Choroid plexus epithelial cell (primary cell): ENCODE data around the gene MFAP3.
"Not testable (repeated sequence)": the region's sequence is repeated elsewhere in the genome, so short reads cannot be mapped to it uniquely, and the experiment has no call there.

Source experiments
- DNase-seq: peaks from one replicate; pipeline ENCODE4 v3.0.0-alpha.2; 2010; ENCODE audit warnings: low read depth
- H3K4me3 ChIP-seq: 2 replicates; pipeline ENCODE4 v1.5.1; 2011; ENCODE audit warnings: low read depth, mild to moderate bottlenecking, control low read depth, low read length, moderate library complexity
- TF ChIP-seq, protein P1 (sequence below): conservative IDR thresholded peaks from 2 replicates; pipeline ENCODE4 v1.5.1; 2011; ENCODE audit warnings: low read depth, mild to moderate bottlenecking, control low read depth, inconsistent platforms, low read length, moderate library complexity

MFAP3 gene

DNA sequence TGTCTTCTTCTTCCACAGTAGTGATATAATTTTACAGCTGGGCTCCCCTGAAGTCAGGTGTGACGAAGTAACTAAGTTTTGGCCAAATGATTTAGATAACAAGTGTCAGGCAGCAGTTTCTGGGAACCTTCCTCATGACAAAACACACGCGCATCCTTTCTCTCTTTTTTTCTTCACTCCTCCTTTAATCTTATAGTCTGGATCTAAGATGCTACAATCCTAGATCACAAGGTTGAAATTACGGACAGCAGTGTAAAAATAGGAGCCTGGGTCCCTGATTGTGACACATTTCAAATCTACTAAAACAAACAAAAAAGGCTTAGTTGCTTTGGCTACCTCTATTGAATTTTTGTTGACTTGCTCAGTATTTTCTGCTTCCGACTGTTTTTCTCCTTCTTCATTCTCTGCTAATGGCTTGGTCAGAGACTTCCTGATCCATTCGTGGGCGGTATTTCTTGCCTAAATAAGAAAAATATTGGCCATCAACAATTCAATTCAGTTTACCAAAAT lies 36.2 kb upstream of the MFAP3 start:
- DNase-seq = no peak
- TF ChIP-seq, protein P1, sequence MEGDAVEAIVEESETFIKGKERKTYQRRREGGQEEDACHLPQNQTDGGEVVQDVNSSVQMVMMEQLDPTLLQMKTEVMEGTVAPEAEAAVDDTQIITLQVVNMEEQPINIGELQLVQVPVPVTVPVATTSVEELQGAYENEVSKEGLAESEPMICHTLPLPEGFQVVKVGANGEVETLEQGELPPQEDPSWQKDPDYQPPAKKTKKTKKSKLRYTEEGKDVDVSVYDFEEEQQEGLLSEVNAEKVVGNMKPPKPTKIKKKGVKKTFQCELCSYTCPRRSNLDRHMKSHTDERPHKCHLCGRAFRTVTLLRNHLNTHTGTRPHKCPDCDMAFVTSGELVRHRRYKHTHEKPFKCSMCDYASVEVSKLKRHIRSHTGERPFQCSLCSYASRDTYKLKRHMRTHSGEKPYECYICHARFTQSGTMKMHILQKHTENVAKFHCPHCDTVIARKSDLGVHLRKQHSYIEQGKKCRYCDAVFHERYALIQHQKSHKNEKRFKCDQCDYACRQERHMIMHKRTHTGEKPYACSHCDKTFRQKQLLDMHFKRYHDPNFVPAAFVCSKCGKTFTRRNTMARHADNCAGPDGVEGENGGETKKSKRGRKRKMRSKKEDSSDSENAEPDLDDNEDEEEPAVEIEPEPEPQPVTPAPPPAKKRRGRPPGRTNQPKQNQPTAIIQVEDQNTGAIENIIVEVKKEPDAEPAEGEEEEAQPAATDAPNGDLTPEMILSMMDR = no peak
- H3K4me3 ChIP-seq = no peak overlapping the region

DNA sequence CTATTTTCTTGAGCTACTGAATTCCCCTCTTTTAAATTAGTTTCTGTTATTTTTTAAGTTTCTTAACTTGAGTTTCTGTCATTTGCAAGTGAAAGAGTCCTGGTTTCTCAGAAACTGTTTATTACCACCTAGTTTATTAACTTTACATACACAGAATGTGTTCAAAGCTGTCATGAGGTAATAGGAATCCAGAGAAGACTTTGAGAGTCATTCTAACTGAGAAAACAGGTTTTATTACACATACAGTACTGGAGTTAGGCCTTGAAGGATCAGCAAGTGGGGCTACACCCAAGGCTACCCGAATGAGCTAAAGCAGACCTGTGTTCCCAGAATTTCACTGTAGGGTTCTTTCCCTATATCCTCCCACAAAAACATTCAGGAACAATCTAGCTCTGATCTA lies 33.1 kb upstream of the MFAP3 start:
- no peak for DNase-seq
- H3K4me3 ChIP-seq = no peak overlapping the region
- TF ChIP-seq, protein P1 = no peak

DNA sequence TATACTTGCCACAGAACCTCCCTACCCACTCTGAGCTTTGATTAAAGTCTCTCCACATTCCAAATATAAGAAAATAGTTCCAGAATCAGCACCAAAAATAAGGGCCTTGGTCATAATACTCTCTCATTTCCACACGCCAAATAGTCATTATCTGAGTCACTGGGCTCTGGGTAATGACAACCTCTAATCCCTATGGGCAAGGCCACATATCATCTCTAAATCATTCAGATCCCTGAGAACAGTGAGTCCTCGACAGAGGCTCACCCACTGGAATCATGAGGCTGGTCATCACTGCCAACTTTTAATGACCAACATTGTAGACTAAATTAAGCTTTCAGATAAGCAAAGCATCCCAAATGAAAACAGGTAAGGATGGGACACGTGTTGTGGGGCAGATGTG lies 28.1 kb upstream of the MFAP3 start:
- TF ChIP-seq, protein P1 = no peak
- DNase-seq = no peak
- H3K4me3 ChIP-seq = no peak overlapping the region

DNA sequence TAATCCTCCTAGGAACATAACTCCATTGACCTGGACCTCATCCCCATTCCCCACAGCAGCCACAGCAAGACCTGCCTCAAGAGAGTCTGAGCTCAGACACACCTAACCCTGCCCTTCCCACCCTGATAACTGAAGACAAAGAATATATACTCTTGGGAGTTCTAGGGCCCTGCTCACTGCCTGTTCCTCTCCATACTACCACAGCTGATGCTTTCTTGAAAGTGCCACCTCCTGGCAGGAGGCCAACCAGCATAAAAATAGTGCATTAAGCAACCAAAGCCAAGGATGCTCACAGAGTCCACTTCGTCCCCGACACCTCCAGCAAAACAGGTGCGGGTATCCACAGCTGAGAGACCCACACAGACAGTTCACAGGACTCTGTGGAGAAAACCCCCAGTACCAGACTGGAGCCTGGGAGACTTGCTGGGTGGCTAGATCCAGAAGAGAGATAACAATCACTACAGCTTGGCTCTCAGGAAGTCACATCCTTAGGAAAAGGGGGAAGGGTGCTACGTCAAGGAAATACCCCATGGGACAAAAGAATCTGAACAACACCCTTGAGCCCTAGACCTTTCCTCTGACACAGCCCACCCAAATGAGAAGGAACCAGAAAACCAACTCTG lies 23.6 kb upstream of the MFAP3 start:
- H3K4me3 ChIP-seq = no peak overlapping the region
- no peak for DNase-seq
- TF ChIP-seq, protein P1 = no peak

DNA sequence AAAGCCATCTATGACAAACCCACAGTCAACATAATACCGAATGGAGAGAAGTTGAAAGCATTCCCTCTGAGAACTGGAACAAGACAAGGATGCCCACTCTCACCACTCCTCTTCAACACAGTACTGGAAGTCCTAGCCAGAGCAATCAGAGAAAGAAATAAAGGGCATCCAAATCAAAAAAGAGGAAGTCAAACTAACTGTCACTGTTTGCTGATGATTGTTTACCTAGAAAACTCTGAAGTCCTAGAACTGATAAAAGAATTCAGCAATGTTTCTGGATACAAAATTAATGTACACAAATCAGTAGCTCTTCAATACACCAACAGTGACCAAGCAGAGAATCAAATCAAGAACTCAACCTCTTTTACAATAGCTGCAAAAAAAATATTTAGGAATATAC lies 19.8 kb upstream of the MFAP3 start:
- DNase-seq, H3K4me3 ChIP-seq: not testable (repeated sequence)

DNA sequence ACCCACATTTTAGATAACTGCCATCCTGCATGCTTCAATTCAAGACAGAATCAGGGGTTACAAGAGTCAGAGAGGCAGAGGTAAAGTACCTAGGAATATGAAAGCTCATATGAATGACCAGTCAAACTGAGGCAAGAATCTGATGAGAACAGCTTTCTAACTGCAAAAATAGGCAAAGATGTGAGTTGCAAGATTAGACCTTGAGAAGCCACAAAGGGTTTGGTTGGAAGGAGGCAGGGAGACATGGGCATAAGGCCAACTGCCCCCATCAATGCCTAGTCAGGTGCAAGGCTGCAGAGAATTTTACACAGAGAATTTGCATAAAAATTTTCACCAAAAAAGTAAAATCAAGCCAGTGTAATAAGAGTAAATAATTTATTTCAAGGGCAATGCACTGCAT lies 12.8 kb upstream of the MFAP3 start:
- TF ChIP-seq, protein P1 = no peak
- no peak for DNase-seq
- no peak overlapping the region for H3K4me3 ChIP-seq

DNA sequence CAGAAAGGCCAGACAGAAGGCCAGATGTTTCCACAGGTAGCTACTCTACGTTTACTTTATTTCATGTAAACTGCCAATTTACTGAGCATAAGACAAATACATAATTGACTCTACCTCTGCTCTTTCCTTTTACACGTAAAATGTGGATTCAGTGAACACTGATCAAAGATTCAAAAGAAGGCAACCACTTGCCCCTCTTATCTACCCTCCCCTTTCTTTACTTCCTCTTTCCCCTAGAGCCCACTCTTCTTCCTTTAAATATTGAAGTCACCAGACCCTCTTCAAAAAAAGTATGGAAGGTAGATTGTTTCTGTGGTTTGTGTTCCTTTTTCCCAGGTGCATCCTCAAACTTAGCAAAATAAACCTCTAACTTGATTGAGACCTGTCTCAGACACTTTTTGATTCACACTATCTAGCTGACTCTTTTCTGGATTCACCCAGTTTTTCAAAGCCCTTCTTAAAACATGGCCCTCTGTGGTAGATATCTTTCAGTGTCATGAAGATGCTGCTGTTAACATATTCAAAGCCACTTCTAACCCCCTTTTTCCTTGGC lies 6.8 kb upstream of the MFAP3 start:
- DNase-seq = no peak
- TF ChIP-seq, protein P1 = no peak

More for the DNA sequence above, 6.8 kb upstream of the MFAP3 start:
- no peak overlapping the region for H3K4me3 ChIP-seq
